H1 (cell line): Measurements from ENCODE around the gene MYO5A. TPM values are rescaled to one million over a fixed set of nuclear protein-coding genes. Genes with fewer than 3 reads are reported as not detected.

ENCODE experiments used
- FOSL1 ChIP-seq: IDR thresholded peaks from 2 replicates; pipeline ENCODE4 v1.6.1; 2011; ENCODE audit warnings: mild to moderate bottlenecking, low read depth, low read length, moderate library complexity; ENCODE audit not compliant: insufficient read depth
- HDAC2 ChIP-seq, 2 experiments: fragments of 300-600 bp in 1 of 2; sonication (generic) in 1 of 2; IDR thresholded peaks; 2 replicates each; pipeline ENCODE4 v1.6.1; 2011 to 2012; ENCODE audit warnings: low read depth in 2 of 2, low read length in 2 of 2, mild to moderate bottlenecking in 2 of 2, moderate library complexity in 2 of 2, borderline replicate concordance in 1 of 2, inconsistent platforms in 1 of 2
- TAF1 ChIP-seq: IDR thresholded peaks from 2 replicates; pipeline ENCODE4 v1.6.1; 2011; ENCODE audit warnings: mild to moderate bottlenecking, low read depth, low read length
- TAF7 ChIP-seq: optimal IDR thresholded peaks from 2 replicates; pipeline ENCODE3; 2011; ENCODE audit warnings: low read depth, mild to moderate bottlenecking, inconsistent platforms, low read length, moderate library complexity, borderline replicate concordance
- polyA plus RNA-seq, 7 experiments: library from polyadenylated mRNA; depleted of rRNA in 3 of 7; stranded (reverse) in 5 of 7; unstranded in 2 of 7; fragments of >200 nt in 5 of 7; fragments of 200-250 nt in 2 of 7; gene quantifications; 1 replicate in 5 of 7; 2 replicates in 1 of 7; 4 replicates in 1 of 7; pipeline versions ENCODE4 v1.2.1 to v1.2.3, GENCODE V29; 2011 to 2013; ENCODE audit warnings: missing spikeins in 2 of 7, mixed read lengths in 2 of 7
- total RNA-seq: library from RNA; stranded (reverse); fragmentation: NEBNext Ultra II Directional; extraction: Animal tissue kit (Norgen Biotek cat#: 25700); gene quantifications from 2 replicates; pipeline ENCODE4 v1.2.1, GENCODE V29; 2021

The MYO5A gene
- total and polyA plus RNA-seq, 2 of the 8 experiments (the other 6 are each of a cell fraction or from before 2014, with no cell fraction given), result 11.4 to 24.7 TPM

- no peak for TF ChIP-seq HDAC2 (IDR thresholded peaks at IDR 0.05; ENCODE audit: borderline replicate concordance in 1 of 2, low read depth in 2 of 2, low read length in 2 of 2)
- no peak for TF ChIP-seq TAF1
- no peak for TF ChIP-seq TAF7
- TF ChIP-seq FOSL1, result no peak
- TF ChIP-seq, all 59 proteins: peak for 0
Observed at GRCh38 chr15:52368402-52368801, 160.3 kb downstream of the MYO5A start (continued).
